ENCODE data around the gene UNC80.

Gene UNC80

GRCh38 chr2:209970271-209970670 lies 198.6 kb downstream of the UNC80 start:
- H3K27me3 ChIP-seq (ENCODE audit: insufficient read depth, low read depth), result no peaks in the 10 kb centered on the region

GRCh38 chr2:209970711-209971110 lies 199.1 kb downstream of the UNC80 start:
- Histone ChIP-seq H3K4me2 (no peak overlapping the region), H3K27me3 (ENCODE audit: insufficient read depth, low read depth) (no peaks in the 10 kb centered on the region), H3K79me2 (ENCODE audit: insufficient read depth, low read depth) (no peaks in the 10 kb centered on the region), H3K4me3 (IDR thresholded peaks at IDR 0.05; ENCODE audit: insufficient read depth, low read depth, low read length) (no peak overlapping the region), H4K20me1 (ENCODE audit: insufficient read depth) (no peaks in the 10 kb centered on the region), H3K36me3 (ENCODE audit: insufficient read depth) (no peaks in the 10 kb centered on the region), H3K9ac (no peak overlapping the region), H3K27ac (no peak overlapping the region), H3K4me1 (ENCODE audit: low read depth, poor library complexity, severe bottlenecking) (no peaks in the 10 kb centered on the region), H2AFZ (ENCODE audit: low read depth) (no peak overlapping the region)
- no peak for TF ChIP-seq CTCF (conservative IDR thresholded peaks at IDR 0.05; ENCODE audit: low read depth, low read length)

More at GRCh38 chr2:209970271-209970670, 198.6 kb downstream of the UNC80 start:
- no peak overlapping the region for H3K27ac ChIP-seq
- H4K20me1 ChIP-seq (ENCODE audit: insufficient read depth), result no peaks in the 10 kb centered on the region
- H3K4me3 ChIP-seq (IDR thresholded peaks at IDR 0.05; ENCODE audit: insufficient read depth, low read depth, low read length), result no peak overlapping the region
- no peak overlapping the region for H2AFZ ChIP-seq (ENCODE audit: low read depth)
- H3K4me2 ChIP-seq, result no peak overlapping the region
- H3K4me1 ChIP-seq (ENCODE audit: low read depth, poor library complexity, severe bottlenecking), result no peaks in the 10 kb centered on the region
- H3K36me3 ChIP-seq (ENCODE audit: insufficient read depth), result no peaks in the 10 kb centered on the region
- H3K79me2 ChIP-seq (ENCODE audit: insufficient read depth, low read depth), result no peaks in the 10 kb centered on the region
- no peak for TF ChIP-seq CTCF (conservative IDR thresholded peaks at IDR 0.05; ENCODE audit: low read depth, low read length)
- no peak overlapping the region for H3K9ac ChIP-seq

- Histone ChIP-seq H3K27me3 (ENCODE audit: insufficient read depth, low read depth) (no peaks in the 10 kb centered on the region), H4K20me1 (ENCODE audit: insufficient read depth) (no peaks in the 10 kb centered on the region), H3K36me3 (ENCODE audit: insufficient read depth) (no peaks in the 10 kb centered on the region), H3K9ac (no peak overlapping the region), H3K4me2 (no peak overlapping the region), H2AFZ (ENCODE audit: low read depth) (no peak overlapping the region), H3K4me1 (ENCODE audit: low read depth, poor library complexity, severe bottlenecking) (no peaks in the 10 kb centered on the region), H3K27ac (no peak overlapping the region), H3K4me3 (IDR thresholded peaks at IDR 0.05; ENCODE audit: insufficient read depth, low read depth, low read length) (no peak overlapping the region), H3K79me2 (ENCODE audit: insufficient read depth, low read depth) (no peaks in the 10 kb centered on the region)
- TF ChIP-seq CTCF (conservative IDR thresholded peaks at IDR 0.05; ENCODE audit: low read depth, low read length), result no peak
Observed at GRCh38 chr2:209973328-209973727, 201.7 kb downstream of the UNC80 start.

- H4K20me1 ChIP-seq (ENCODE audit: insufficient read depth), result no peaks in the 10 kb centered on the region
- H3K4me1 ChIP-seq (ENCODE audit: low read depth, poor library complexity, severe bottlenecking), result no peaks in the 10 kb centered on the region
- no peaks in the 10 kb centered on the region for H3K36me3 ChIP-seq (ENCODE audit: insufficient read depth)
- no peak overlapping the region for H3K9ac ChIP-seq
- TF ChIP-seq CTCF (conservative IDR thresholded peaks at IDR 0.05; ENCODE audit: low read depth, low read length), result no peak
- no peak overlapping the region for H3K27ac ChIP-seq
- no peak overlapping the region for H3K4me3 ChIP-seq (IDR thresholded peaks at IDR 0.05; ENCODE audit: insufficient read depth, low read depth, low read length)
- H3K27me3 ChIP-seq (ENCODE audit: insufficient read depth, low read depth), result no peaks in the 10 kb centered on the region
- H3K4me2 ChIP-seq, result no peak overlapping the region
- no peaks in the 10 kb centered on the region for H3K79me2 ChIP-seq (ENCODE audit: insufficient read depth, low read depth)
- no peak overlapping the region for H2AFZ ChIP-seq (ENCODE audit: low read depth)
Observed at GRCh38 chr2:209974576-209974975, 202.9 kb downstream of the UNC80 start.
